T1000 (cell line): Measurements from ENCODE around the gene SLC34A1.
"Not testable (repeated sequence)": the region's sequence is repeated elsewhere in the genome, so short reads cannot be mapped to it uniquely, and the experiment has no call there.

Experiments
- DNase-seq: peaks from one replicate; lab custom pipeline; 2025; ENCODE audit warnings: mixed read lengths; lab: John Stamatoyannopoulos, UW

SLC34A1 gene

GRCh38 chr5:177355162-177355867 lies 28.9 kb upstream of the SLC34A1 start:
- no peak for DNase-seq

- DNase-seq: no peak
Measured at GRCh38 chr5:177355868-177356168, 28.4 kb upstream of the SLC34A1 start.

GRCh38 chr5:177356746-177357145 lies 27.5 kb upstream of the SLC34A1 start:
- no peak for DNase-seq

DNA sequence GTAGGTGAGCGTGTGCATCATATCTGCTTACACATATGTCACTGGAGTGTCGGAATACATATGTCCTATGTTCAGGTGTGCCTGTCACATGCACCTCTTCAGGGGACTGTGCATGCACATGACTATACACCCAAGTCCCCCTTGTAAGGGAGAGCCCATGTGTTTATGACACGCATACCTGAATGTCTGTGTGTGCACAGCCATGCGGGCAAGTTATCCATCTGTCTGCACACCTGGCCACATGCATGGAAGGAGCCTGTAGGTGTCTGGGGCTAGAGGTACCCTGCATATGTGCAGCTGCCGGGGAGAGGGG lies 27.1 kb upstream of the SLC34A1 start:
- DNase-seq: no peak

DNA sequence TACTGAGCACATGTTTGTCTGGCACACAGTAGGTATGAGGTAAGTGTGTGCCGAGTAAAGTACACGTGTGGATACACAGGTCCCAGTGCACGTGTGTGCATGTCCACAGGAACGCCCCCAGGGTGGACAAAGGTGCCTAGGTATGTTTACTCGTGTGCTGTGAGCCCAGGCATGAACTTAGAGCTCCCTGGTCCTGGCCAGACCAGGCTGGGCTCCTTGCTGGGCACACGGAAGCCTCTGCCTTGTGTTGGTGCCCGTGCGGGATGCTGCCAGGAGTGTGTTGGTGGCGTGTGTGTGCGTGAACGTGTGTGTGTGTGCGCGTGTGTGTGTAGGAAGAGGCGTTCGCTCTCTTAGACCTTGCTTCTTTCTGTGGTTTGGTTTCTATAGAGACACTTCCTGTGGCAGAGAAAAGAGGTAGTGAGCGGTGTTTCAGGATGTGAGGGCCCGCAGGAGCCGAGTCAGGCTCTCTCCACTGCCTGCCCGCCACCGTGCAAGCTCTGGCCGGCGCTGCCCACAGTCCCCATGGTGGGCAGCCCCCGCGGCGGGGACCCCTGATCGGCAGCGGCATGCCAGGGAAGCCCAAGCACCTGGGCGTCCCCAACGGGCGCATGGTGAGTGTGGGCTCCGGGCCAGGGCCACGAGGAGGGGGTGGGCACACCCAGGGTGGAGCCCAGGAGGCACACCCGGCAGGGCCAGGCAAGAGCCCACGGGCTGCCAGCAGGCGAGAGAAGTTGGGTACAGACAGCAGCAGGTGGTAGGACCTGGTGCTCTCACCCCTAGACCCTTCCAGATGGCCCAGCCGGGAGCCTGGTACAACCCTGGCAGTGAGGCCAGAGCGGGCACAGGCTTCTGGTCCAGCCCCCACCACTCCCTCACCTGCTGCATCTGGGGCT lies 26.5 kb upstream of the SLC34A1 start, which contains the start of gene RGS14:
Gene RGS14 (plus strand): TSS at position 466 of the 893 bp plus-strand sequence. CDS start 101 bp downstream, at position 567.
- no peak for DNase-seq

GRCh38 chr5:177358370-177358819 lies 25.8 kb upstream of the SLC34A1 start:
- no peak for DNase-seq

- no peak for DNase-seq
Measured at GRCh38 chr5:177359451-177359851, 24.8 kb upstream of the SLC34A1 start.

- no peak for DNase-seq
Measured at GRCh38 chr5:177359860-177360259, 24.4 kb upstream of the SLC34A1 start.

DNA sequence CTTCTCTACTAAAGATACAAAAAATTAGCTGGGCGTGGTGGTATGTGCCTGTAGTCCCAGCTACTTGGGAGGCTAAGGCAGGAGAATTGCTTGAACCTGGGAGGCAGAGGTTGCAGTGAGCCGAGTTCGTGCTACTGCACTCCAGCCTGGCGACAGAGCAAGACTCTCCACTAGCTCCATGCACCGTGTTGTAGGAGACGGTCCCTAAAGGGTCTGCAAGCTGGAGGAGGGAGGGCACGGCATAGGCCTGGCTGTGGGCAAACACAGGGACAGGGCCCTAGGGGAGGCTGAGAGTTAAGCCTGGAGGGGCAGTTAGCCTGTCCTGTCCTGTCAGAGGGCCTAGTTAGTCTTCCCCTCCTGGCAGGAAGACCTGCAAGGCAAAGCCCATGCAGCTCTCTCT lies 23.5 kb upstream of the SLC34A1 start:
- not testable (repeated sequence) for DNase-seq

GRCh38 chr5:177361418-177362291 lies 22.6 kb upstream of the SLC34A1 start:
- no peak for DNase-seq

DNA sequence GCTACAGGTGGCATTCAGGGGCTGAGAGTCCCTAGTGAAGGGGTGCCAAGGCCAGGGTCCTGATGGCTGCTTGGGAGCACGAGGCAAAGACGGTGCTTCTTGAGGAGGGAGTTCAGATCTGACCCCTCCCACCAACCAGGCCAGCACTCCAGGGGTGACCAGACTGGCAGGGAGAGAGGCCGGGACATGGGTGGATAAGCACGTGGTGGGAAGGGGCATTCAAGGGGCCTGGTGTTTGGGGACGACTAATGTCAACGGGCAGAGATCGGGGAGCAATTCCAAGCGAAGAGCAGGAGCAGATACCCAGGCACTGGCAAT lies 22.0 kb upstream of the SLC34A1 start:
- no peak for DNase-seq

DNA sequence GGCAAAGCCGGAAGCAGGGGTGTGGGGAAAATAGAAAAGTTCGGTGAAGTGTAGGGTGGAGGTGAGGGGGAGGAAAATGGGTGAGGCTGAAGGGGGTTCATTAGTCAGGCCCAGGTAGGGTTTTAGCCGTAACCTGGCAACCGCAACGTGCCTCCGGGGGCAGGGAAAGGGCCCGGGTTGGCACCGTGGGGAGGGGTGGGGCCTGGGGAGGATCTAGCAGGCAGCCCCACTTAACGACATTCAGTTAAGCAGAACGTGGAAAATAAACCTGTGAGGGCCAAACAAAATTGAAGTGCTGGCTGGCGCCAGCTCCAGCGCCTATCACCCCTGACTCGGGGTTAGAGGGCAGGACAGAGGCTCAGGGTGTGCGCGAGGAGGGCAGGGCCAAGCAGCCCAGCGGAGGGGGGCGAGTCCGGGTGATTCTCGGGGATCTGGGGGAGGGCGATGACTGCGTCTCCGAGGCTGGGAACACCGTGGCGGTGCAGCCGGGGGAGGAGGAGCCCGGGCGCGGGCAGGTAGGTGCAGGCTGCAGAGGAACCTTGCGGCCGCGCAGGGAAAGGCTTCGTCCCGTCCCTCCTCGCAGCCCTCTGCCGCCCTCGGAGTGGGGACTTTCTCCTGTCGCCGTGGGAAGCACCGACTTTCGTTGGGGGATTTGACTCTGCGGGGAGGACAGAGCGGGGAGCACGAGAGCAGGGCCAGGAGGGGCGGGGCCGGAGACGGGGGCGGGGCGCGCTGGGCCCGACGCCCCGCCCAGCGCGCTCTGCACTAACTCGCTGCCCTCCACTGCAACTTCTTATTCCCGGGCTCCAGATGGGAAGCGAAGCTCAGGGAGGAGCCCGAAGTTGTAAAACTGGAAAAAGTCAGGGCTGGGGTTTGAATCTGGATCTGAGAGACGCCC lies 21.4 kb upstream of the SLC34A1 start:
- no peak for DNase-seq

DNA sequence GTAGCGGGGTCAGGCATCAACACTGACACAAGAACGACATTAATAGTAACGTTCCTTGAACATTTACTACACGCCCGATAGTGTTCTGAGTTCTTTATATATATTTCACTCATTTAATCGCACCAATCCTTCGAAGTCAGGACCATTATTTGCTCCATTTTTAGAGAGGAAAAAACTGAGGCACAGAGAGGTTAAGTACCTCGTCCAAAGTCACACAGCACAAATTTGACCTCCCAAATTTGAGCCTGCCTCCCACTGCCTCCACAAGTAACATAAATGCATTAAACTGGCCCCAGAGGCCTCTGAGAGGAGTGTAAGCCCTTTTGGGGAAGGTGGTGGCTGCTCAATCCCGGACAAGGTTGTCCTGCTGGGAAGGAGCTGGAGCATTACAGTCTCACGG lies 20.7 kb upstream of the SLC34A1 start:
- DNase-seq: no peak

GRCh38 chr5:177364159-177364962 lies 19.9 kb upstream of the SLC34A1 start:
- DNase-seq: no peak

GRCh38 chr5:177365845-177366527 lies 18.2 kb upstream of the SLC34A1 start:
- no peak for DNase-seq

GRCh38 chr5:177366528-177367322 lies 17.5 kb upstream of the SLC34A1 start:
- DNase-seq: no peak

DNA sequence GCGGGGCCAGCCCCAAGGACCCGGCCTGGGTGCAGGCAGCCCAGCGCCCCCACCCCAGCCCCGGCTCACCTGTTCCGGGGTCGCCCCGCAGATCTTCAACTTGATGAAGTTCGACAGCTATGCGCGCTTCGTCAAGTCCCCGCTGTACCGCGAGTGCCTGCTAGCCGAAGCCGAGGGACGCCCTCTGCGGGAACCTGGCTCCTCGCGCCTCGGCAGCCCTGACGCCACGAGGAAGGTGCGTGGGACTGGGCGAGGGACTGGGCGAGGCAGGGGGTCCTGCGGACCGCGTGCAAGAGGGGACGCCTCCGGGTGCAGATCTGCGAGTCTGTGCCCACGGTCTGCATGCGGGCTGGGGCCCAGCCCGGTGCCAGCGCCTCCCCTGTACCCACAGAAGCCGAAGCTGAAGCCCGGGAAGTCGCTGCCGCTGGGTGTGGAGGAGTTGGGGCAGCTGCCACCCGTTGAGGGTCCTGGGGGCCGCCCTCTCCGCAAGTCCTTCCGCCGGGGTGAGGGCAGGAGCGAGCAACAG lies 16.8 kb upstream of the SLC34A1 start:
- no peak for DNase-seq

- no peak for DNase-seq
Measured at GRCh38 chr5:177367981-177368868, 16.0 kb upstream of the SLC34A1 start.
